A549 (cell line): ENCODE results near the gene MYOZ3.

Experiments used
- TF ChIP-seq, protein P1 (sequence below): fragments of 150-350 bp; IDR thresholded peaks from 2 replicates; pipeline ENCODE4 v1.6.1; 2014; ENCODE audit warnings: low read depth, mild to moderate bottlenecking, low read length
- TF ChIP-seq, protein P2 (sequence below): fragments of >200 bp; sonication (Bioruptor Twin); formaldehyde crosslinking; IDR thresholded peaks from 3 replicates; pipeline ENCODE4 v1.5.1; 2016

DNA sequence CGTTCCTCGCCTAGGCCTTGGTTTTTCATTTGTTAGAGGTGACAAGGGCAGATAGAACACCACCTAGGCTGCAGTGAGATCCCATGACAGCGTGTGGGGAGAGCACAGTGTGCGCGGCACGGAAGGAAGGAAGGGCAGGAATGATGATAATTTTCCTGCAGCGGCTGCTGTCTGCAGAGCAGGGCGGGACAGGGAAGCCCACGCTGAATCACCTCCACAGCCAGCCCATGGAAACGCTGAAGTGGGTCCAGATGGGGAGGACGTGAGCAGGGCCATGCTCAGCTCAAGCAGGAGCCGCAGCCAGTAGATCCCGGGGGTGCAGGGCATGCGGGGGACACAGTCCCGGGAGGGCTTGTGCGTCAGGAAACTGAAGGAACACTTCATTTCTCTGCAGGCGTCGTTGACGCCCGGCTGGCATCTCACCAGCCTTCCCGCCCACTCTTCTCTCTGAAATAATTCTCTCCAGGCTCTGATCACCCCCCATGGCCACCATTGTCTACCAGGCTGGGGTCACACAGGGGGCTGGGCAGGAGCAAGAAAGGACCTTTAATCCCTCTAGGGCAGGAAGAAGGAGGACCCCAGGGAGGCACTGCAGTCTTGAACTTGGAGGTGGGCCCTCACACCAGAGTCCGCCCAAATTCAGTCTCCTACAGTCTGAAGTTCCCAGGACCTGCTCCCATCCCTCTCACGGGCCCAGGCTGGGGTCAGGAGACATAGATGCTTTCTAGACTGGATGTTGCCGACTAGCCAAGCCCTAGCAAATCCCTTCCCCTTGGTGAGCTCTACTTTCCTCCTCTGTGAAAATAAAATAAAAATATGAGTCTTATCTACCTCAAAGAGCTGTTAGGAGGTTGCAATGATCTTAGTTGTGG lies 41.5 kb upstream of the MYOZ3 start:
- TF ChIP-seq, protein P1, sequence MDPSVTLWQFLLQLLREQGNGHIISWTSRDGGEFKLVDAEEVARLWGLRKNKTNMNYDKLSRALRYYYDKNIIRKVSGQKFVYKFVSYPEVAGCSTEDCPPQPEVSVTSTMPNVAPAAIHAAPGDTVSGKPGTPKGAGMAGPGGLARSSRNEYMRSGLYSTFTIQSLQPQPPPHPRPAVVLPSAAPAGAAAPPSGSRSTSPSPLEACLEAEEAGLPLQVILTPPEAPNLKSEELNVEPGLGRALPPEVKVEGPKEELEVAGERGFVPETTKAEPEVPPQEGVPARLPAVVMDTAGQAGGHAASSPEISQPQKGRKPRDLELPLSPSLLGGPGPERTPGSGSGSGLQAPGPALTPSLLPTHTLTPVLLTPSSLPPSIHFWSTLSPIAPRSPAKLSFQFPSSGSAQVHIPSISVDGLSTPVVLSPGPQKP = no peak
- TF ChIP-seq, protein P2, sequence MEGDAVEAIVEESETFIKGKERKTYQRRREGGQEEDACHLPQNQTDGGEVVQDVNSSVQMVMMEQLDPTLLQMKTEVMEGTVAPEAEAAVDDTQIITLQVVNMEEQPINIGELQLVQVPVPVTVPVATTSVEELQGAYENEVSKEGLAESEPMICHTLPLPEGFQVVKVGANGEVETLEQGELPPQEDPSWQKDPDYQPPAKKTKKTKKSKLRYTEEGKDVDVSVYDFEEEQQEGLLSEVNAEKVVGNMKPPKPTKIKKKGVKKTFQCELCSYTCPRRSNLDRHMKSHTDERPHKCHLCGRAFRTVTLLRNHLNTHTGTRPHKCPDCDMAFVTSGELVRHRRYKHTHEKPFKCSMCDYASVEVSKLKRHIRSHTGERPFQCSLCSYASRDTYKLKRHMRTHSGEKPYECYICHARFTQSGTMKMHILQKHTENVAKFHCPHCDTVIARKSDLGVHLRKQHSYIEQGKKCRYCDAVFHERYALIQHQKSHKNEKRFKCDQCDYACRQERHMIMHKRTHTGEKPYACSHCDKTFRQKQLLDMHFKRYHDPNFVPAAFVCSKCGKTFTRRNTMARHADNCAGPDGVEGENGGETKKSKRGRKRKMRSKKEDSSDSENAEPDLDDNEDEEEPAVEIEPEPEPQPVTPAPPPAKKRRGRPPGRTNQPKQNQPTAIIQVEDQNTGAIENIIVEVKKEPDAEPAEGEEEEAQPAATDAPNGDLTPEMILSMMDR = no peak
